Measurements from ENCODE around the gene RNLS. TPM values are rescaled to one million over a fixed set of nuclear protein-coding genes. Genes with fewer than 3 reads are reported as not detected.

Gene RNLS
- total RNA-seq, 1 donor from 2014 or later, result 24.7 TPM

GRCh38 chr10:88565072-88565471 lies 18.0 kb downstream of the RNLS start:
- Histone ChIP-seq H3K36me3 (ENCODE audit: control insufficient read depth, insufficient read depth, low read length) (no peaks in the 10 kb centered on the region), H3K27me3 (ENCODE audit: control insufficient read depth, insufficient read depth, low read length) (no peaks in the 10 kb centered on the region), H3K4me3 (ENCODE audit: low read depth, low read length) (no peak overlapping the region)
- TF ChIP-seq CTCF (IDR thresholded peaks at IDR 0.05; ENCODE audit: insufficient read depth, low read length, poor library complexity, severe bottlenecking), result peak; percentile 27
- DNase-seq (ENCODE audit: low read depth), result no peak

GRCh38 chr10:88562152-88562551 lies 21.0 kb downstream of the RNLS start:
- TF ChIP-seq CTCF (IDR thresholded peaks at IDR 0.05; ENCODE audit: insufficient read depth, low read length, poor library complexity, severe bottlenecking), result no peak
- no peak overlapping the region for H3K4me3 ChIP-seq (ENCODE audit: low read depth, low read length)
- H3K27me3 ChIP-seq (ENCODE audit: control insufficient read depth, insufficient read depth, low read length), result no peaks in the 10 kb centered on the region
- no peak for DNase-seq (ENCODE audit: low read depth)
- H3K36me3 ChIP-seq (ENCODE audit: control insufficient read depth, insufficient read depth, low read length), result no peaks in the 10 kb centered on the region

GRCh38 chr10:88557658-88558057 lies 25.5 kb downstream of the RNLS start:
- TF ChIP-seq CTCF (IDR thresholded peaks at IDR 0.05; ENCODE audit: insufficient read depth, low read length, poor library complexity, severe bottlenecking), result no peak
- no peaks in the 10 kb centered on the region for H3K27me3 ChIP-seq (ENCODE audit: control insufficient read depth, insufficient read depth, low read length)
- no peak for DNase-seq (ENCODE audit: low read depth)
- H3K4me3 ChIP-seq (ENCODE audit: low read depth, low read length), result no peak overlapping the region
- H3K36me3 ChIP-seq (ENCODE audit: control insufficient read depth, insufficient read depth, low read length), result no peaks in the 10 kb centered on the region

- TF ChIP-seq CTCF (IDR thresholded peaks at IDR 0.05; ENCODE audit: insufficient read depth, low read length, poor library complexity, severe bottlenecking), result no peak
- Histone ChIP-seq H3K27me3 (ENCODE audit: control insufficient read depth, insufficient read depth, low read length) (no peaks in the 10 kb centered on the region), H3K4me3 (ENCODE audit: low read depth, low read length) (no peak overlapping the region), H3K36me3 (ENCODE audit: control insufficient read depth, insufficient read depth, low read length) (no peaks in the 10 kb centered on the region)
- DNase-seq (ENCODE audit: low read depth), result no peak
Measured at GRCh38 chr10:88557256-88557655, 25.9 kb downstream of the RNLS start.

- H3K27me3 ChIP-seq (ENCODE audit: control insufficient read depth, insufficient read depth, low read length), result no peaks in the 10 kb centered on the region
- H3K36me3 ChIP-seq (ENCODE audit: control insufficient read depth, insufficient read depth, low read length), result no peaks in the 10 kb centered on the region
- no peak overlapping the region for H3K4me3 ChIP-seq (ENCODE audit: low read depth, low read length)
- no peak for TF ChIP-seq CTCF (IDR thresholded peaks at IDR 0.05; ENCODE audit: insufficient read depth, low read length, poor library complexity, severe bottlenecking)
- DNase-seq (ENCODE audit: low read depth), result no peak
Measured at GRCh38 chr10:88555190-88555908, 27.8 kb downstream of the RNLS start.
